ENCODE results near the gene JAGN1. TPM values are rescaled to one million over a fixed set of nuclear protein-coding genes. Genes with fewer than 3 reads are reported as not detected.
"Not testable (repeated sequence)": the region's sequence is repeated elsewhere in the genome, so short reads cannot be mapped to it uniquely, and the experiment has no call there.

Gene JAGN1
- total RNA-seq, 2 donors from 2014 or later = 31.8 to 42.8 TPM

DNA sequence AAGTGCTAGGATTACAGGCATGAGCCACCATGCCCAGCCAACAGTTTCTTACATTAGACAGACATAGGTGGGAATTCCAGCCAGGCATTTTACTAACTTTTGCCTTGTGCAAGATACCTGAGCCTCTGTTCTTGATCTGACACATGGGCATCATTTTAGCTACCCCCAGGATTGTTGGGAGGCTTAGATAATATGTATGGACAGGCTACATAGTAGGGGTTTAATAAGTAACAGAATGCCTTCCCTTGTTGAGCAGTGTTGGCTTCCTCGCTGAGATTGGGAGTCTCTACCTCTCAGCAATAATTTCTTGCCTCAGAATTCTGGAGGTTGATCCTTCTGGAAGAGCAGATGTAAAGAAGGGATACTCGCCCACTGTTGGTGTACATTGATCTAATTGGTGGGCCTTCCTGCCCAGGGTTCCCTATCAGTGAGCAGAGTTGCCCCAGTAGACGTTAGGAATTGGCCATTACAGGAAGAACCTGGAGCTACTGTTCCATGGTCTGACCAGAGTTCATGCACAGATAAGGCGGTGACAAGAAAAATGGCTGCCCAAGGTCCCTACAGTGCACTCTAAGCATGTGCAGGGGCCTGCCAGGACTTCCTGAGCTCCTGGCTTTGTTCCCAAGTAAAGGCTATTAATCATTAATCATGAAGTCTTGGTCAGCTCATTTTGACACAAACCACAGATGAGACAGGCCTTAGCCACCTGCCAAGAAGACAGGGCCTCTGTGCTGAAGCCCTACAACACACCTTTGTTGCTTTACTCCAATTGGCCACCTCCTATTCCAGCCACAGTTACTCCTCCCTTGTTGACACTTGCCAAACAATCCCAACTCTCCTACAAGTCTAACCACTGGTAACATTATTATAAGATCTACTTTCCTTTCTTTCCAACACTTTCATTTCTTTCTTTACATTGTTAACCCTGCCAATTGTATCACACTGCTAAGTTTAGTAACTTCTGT is 7.3 kb downstream of the JAGN1 start:
- DNase-seq (ENCODE audit: low spot score) (no peak), ATAC-seq (no peak)
- no peak overlapping the region for H3K4me3 Mint-ChIP-seq
- no peaks in the 10 kb centered on the region for H3K27me3 Mint-ChIP-seq
- H3K9me3 Mint-ChIP-seq = no peaks in the 10 kb centered on the region
- peak overlapping the region in 1 of 2 donors; percentile 45 for H3K27ac Mint-ChIP-seq
- peaks cover 31 to 34% of the 10 kb centered on the region in 2 donors for H3K4me1 Mint-ChIP-seq (ENCODE audit: low read depth in 2 of 2)
- peaks cover 18% of the 10 kb centered on the region for H3K36me3 Mint-ChIP-seq

DNA sequence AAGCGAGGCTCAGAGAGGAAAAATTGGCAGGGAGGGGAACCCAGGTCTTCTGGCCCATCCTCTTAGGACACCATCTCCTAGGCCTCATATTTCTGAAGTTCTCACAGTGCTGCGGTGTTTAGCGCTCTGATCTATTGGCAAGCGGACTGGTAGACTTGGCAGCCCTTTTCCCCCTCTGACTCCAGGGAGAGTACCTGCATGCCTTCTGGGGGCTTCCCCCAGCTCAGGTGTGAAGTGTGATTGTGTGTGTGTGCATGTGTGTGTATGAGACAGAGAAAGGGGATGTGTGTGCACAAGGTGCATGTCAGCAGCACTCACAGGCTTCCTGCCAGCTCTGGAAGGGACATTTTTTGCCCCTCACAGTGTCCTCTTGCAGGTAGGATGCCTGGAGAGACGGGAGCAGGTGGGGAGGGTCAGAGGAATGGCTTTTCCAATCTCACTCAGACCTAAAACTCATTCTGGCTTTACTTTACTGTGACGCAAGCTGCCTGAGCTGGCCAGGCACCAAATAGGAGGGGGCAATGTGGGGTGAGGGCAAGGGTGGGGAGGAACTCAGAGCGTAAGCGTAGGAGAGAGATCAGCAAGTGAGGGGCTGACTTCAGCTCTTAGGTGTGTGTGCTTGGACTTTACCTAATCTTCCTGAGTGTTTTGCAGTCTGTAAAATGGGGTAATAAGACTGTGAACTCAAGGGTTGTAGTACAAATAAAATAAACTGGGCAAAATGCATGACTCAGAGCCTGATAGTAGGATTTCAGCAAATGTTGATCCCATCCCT is 8.2 kb downstream of the JAGN1 start:
- Mint-ChIP-seq H3K27me3 (no peaks in the 10 kb centered on the region), H3K4me1 (ENCODE audit: low read depth in 2 of 2) (peaks cover 33% of the 10 kb centered on the region in 2 donors), H3K27ac (peak overlapping the region in 1 of 2 donors; percentile 26), H3K9me3 (no peaks in the 10 kb centered on the region), H3K4me3 (no peak overlapping the region), H3K36me3 (peaks cover 12% of the 10 kb centered on the region)
- DNase-seq (ENCODE audit: low spot score) = no peak
- no peak for ATAC-seq

DNA sequence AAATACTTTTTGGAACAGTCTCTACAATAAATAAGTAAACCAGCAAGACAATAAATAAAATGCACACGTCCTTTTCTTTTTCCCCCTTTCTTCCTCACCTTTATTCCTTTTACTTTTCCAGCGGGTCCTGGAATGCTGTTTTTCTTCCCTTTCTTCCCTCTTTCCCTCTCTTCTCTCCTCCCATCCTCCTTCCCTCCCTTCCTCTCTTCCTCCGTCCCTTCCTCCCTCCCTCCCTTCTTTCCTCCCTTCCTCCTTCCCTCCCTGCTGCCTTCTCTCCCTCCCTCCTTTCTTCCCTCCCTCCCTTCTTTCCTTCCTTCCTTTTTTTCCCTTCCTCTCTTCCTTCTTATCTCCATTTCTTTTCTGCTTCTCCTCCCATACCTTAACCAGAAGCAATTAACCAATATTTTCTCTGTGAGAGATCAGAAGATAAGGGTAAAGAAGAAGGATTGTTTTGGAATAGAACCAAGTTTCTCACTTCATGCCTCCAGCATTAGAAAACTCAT is 8.9 kb downstream of the JAGN1 start:
- H3K9me3 Mint-ChIP-seq = no peaks in the 10 kb centered on the region
- peaks cover 6% of the 10 kb centered on the region for H3K36me3 Mint-ChIP-seq
- no peaks in the 10 kb centered on the region for H3K27me3 Mint-ChIP-seq
- no peak overlapping the region for H3K27ac Mint-ChIP-seq
- DNase-seq (ENCODE audit: low spot score) (no peak), ATAC-seq (no peak)
- H3K4me3 Mint-ChIP-seq = no peak overlapping the region
- H3K4me1 Mint-ChIP-seq (ENCODE audit: low read depth in 2 of 2) = peaks cover 27 to 32% of the 10 kb centered on the region in 2 donors

DNA sequence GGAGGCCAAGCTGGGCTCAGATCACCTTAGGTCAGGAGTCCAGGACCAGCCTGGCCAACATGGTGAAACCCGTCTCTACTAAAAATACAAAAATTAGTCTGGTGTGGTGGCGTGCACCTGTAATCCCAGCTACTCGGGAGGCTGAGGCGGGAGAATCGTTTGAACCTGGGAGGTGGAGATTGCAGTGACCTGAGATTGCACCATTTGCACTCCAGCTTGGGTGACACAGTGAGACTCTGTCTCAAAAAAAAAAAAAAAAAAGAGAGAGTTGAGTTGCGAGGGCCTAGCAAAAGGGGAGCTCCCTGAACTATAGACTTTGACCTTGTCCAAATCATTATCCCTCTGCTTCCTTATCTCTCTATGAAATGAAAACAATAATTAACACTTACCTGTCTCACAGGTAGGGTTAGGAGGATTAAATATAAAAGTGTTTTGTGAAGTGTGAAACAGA is 10.6 kb downstream of the JAGN1 start:
- H3K27me3 Mint-ChIP-seq; H3K9me3 Mint-ChIP-seq; H3K4me3 Mint-ChIP-seq; ATAC-seq; DNase-seq (ENCODE audit: low spot score); H3K36me3 Mint-ChIP-seq: not testable (repeated sequence)
- Mint-ChIP-seq H3K27ac (peak overlapping the region in 1 of 2 donors; percentile 54), H3K4me1 (ENCODE audit: low read depth in 2 of 2) (peaks cover 20 to 23% of the 10 kb centered on the region in 2 donors)

DNA sequence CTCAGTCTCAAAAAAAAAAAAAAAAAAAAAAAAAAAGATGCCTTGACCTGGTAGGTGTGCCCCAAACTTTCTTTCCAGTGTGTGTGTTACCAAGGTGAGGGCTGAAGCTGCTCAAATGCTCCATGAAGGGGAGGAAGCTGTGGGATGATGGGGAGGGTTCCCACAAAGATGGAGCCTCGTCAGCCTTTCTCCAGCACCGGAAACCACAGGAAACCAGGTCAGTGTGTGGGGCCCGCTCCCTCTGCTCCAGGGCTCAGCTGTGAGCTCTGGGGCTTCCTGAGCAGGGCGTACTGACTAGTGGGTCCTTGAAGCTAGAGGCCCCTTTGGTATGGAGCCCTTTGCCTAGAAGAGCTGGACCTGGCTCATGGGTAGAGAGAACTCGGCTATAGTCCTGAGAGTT is 11.6 kb downstream of the JAGN1 start:
- ATAC-seq = peak; percentile 59 to 61
- peaks cover 20 to 22% of the 10 kb centered on the region in 2 donors for H3K4me1 Mint-ChIP-seq (ENCODE audit: low read depth in 2 of 2)
- H3K27ac Mint-ChIP-seq = peak overlapping the region in 1 of 2 donors; percentile 54
- no peaks in the 10 kb centered on the region for H3K9me3 Mint-ChIP-seq
- H3K4me3 Mint-ChIP-seq = peak overlapping the region; percentile 25
- no peaks in the 10 kb centered on the region for H3K36me3 Mint-ChIP-seq
- DNase-seq (ENCODE audit: low spot score) = no peak
- no peaks in the 10 kb centered on the region for H3K27me3 Mint-ChIP-seq

DNA sequence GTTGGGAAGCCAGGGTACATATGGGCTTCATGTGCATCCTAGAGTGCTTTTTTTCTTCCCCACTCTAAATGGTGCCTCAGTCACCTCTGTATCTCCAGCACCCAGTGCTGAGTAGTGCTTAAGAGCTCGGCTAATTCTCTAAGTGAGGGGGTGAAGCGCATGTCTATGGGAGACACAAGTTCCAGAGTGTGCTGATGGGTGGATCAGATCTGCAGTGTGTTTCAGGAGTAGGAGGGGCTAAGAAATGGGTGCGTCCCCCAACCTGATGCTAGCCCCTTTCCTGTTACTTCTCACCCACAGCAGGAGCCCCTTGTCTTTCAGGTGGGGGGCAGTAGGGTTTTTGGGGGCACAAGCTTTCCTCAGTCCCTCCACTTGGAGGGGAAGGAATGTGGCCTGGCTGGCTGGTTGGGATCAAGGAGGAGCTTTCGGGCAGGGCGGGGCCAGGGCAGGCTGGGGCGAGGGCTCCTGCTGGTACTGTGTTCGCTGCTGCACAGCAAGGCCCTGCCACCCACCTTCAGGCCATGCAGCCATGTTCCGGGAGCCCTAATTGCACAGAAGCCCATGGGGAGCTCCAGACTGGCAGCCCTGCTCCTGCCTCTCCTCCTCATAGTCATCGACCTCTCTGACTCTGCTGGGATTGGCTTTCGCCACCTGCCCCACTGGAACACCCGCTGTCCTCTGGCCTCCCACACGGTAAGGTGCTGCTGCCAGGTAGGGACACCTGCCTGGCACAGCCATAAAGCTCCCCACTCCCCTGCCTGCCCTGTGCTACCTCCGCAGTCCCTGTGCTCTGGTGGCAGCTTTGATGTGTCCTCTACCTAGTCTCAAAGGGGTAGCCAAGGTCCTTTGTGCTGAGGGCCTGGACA is 12.2 kb downstream of the JAGN1 start, which contains the start of gene IL17RE:
Gene IL17RE (plus strand): TSS at position 477 of the 866 bp plus-strand sequence. CDS start 85 bp downstream, at position 562.
- no peak for DNase-seq (ENCODE audit: low spot score)
- no peaks in the 10 kb centered on the region for H3K27me3 Mint-ChIP-seq
- H3K4me1 Mint-ChIP-seq (ENCODE audit: low read depth in 2 of 2) = peaks cover 20 to 22% of the 10 kb centered on the region in 2 donors
- no peaks in the 10 kb centered on the region for H3K9me3 Mint-ChIP-seq
- H3K27ac Mint-ChIP-seq = peak within 1 kb of the TSS in 1 of 2 donors; percentile 64
- peak; percentile 32 to 52 for ATAC-seq
- H3K4me3 Mint-ChIP-seq = peak within 1 kb of the TSS; percentile 39
- H3K36me3 Mint-ChIP-seq = no peaks in the 10 kb centered on the region

DNA sequence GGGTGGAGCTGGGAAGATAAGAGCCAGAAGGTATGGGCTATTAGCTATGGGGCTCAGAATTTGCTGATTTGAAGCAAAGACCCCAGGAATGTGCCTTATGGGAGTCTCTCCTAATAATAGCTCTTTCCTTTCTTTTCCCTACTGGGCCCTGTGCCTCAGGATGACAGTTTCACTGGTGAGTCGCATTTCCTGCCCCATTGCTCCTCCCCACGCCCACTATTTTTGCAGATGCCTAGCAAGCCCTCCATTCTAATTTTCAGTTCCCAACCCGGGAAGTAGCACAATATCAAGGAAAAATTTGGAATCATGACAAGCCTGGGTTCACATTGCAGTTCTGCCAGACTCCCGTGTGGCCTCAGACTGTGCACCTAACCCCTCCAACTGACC is 12.8 kb downstream of the JAGN1 start:
- ATAC-seq (peak in 1 of 2 donors; percentile 36), DNase-seq (ENCODE audit: low spot score) (no peak)
- peak overlapping the region in 1 of 2 donors; percentile 64 for H3K27ac Mint-ChIP-seq
- H3K9me3 Mint-ChIP-seq = no peaks in the 10 kb centered on the region
- H3K4me3 Mint-ChIP-seq = peak overlapping the region; percentile 39
- no peaks in the 10 kb centered on the region for H3K27me3 Mint-ChIP-seq
- no peaks in the 10 kb centered on the region for H3K36me3 Mint-ChIP-seq
- peaks cover 17 to 19% of the 10 kb centered on the region in 2 donors for H3K4me1 Mint-ChIP-seq (ENCODE audit: low read depth in 2 of 2)

DNA sequence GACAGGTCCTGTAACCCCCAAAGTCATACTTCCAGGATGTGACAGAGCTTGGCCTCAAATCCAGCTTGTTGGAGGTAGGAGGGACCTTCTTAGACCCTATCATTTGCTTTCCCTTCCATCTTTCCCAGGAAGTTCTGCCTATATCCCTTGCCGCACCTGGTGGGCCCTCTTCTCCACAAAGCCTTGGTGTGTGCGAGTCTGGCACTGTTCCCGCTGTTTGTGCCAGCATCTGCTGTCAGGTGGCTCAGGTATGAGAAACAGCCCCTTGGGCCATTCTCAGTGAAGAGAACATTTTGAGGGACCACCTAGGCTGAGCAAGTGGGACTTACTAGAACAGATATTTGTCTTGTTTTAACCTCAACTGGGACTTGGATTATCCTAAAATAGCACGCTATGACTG is 13.5 kb downstream of the JAGN1 start:
- H3K4me3 Mint-ChIP-seq = no peak overlapping the region
- no peaks in the 10 kb centered on the region for H3K36me3 Mint-ChIP-seq
- peak overlapping the region in 1 of 2 donors; percentile 64 for H3K27ac Mint-ChIP-seq

DNA sequence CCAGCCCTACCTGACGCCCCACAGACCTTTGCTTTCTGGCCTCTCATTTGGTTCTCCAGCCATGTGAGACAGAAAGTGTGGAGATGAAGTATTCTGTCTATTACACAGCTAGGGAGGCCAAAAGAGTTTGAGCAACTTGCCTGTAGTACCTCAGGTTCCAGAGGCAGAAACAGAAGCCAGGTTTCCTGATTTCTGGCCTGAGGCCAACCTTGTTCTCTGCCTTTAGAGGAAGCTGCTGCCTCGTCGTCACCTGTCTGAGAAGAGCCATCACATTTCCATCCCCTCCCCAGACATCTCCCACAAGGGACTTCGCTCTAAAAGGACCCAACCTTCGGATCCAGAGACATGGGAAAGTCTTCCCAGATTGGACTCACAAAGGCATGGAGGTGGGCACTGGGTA is 16.1 kb downstream of the JAGN1 start:
- H3K4me3 Mint-ChIP-seq = no peak overlapping the region

More for the DNA sequence above, 13.5 kb downstream of the JAGN1 start:
- DNase-seq (ENCODE audit: low spot score) (no peak), ATAC-seq (no peak)
- Mint-ChIP-seq H3K27me3 (no peaks in the 10 kb centered on the region), H3K4me1 (ENCODE audit: low read depth in 2 of 2) (peaks cover 14 to 16% of the 10 kb centered on the region in 2 donors), H3K9me3 (no peaks in the 10 kb centered on the region)

DNA sequence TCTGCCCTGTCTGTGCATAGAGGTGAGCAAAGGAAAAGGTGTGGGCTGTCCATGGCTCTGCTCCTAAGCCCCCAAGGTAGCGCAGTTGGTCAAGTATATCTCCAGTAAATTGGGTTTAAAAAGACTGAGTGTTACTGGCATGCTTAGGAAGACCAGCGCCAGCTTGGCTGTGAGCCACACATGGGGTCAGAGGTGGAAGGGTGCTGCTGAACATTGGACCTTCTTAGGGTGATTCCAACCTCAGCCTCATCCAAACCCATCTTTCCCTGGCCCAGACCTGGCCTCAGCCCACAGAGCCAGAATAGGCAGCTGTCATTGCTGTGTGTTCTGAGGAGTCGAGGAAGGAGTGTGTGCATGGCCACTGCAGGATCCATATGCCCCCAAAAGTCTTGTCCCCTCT is 17.9 kb downstream of the JAGN1 start:
- Mint-ChIP-seq H3K4me3 (no peak overlapping the region), H3K36me3 (no peaks in the 10 kb centered on the region), H3K27ac (peak overlapping the region in 1 of 2 donors; percentile 23), H3K27me3 (peaks cover 0 to 3% of the 10 kb centered on the region in 2 donors), H3K4me1 (ENCODE audit: low read depth in 2 of 2) (peaks cover 17 to 24% of the 10 kb centered on the region in 2 donors), H3K9me3 (no peaks in the 10 kb centered on the region)
- ATAC-seq (no peak), DNase-seq (ENCODE audit: low spot score) (no peak)

More for the DNA sequence above, 16.1 kb downstream of the JAGN1 start:
- Mint-ChIP-seq H3K36me3 (no peaks in the 10 kb centered on the region), H3K9me3 (no peaks in the 10 kb centered on the region), H3K27me3 (no peaks in the 10 kb centered on the region), H3K4me1 (ENCODE audit: low read depth in 2 of 2) (peaks cover 20 to 23% of the 10 kb centered on the region in 2 donors), H3K27ac (no peak overlapping the region)
- DNase-seq (ENCODE audit: low spot score) (no peak), ATAC-seq (no peak)

DNA sequence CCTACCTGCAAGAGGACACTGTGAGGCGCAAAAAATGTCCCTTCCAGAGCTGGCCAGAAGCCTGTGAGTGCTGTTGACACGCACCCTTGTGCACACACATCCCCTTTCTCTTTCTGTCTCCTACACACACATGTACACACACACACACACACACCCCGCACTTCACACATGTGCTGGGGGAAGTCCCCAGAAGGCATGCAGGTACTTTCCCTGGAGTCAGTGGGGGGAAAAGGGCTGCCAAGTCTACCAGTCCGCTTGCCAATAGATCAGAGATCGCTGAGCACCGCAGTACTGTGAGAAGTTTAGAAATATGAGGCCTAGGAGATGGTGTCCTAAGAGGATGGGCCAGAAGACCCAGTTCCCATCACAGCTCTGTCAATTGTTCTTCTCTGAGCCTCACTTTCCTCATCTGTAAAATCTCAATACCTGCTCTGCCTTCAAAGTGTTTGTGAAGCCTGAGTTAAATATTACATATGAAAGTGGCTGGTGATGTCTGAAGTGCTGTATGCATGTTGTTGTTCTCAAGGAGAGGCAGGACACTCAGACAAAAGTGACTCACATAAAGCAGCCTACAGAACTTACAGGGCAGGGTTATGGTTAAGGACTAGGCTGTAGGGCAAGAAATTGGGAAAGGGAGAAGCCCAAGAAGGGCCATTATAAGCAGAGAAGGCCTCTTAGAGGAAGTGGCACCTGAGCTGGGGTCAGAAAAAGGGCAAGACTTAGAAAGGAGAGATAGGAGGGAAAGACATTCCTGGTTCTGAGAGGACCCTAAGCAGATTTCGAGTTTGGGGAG is 19.0 kb downstream of the JAGN1 start:
- Mint-ChIP-seq H3K27me3 (peaks cover 0 to 3% of the 10 kb centered on the region in 2 donors), H3K27ac (peak overlapping the region in 1 of 2 donors; percentile 1), H3K4me1 (ENCODE audit: low read depth in 2 of 2) (peaks cover 11 to 20% of the 10 kb centered on the region in 2 donors), H3K9me3 (no peaks in the 10 kb centered on the region), H3K36me3 (no peaks in the 10 kb centered on the region), H3K4me3 (no peak overlapping the region)
- DNase-seq (ENCODE audit: low spot score) = no peak
- ATAC-seq = peak in 1 of 2 donors; percentile 39

DNA sequence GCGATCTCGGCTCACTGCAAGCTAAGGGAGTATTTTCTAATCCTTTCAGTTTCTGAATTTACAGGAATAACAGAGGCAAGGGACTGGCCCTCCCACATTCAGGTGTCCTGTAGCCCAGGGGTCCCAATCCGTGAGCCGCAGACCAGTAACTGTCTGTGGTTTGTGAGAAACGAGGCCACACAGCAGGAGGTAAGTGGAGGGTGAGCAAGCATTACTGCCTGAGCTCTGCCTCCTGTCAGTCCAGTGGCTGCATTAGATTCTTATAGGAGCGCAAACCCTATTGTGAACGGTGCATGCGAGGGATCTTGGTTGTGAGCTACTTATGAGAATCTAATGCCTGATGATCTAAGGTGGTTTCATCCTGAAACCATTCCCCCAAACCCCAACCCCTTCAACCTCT is 21.5 kb downstream of the JAGN1 start:
- H3K4me3 Mint-ChIP-seq = peak overlapping the region; percentile 24
- ATAC-seq (no peak), DNase-seq (ENCODE audit: low spot score) (no peak)
- peak overlapping the region in 1 of 2 donors; percentile 39 for H3K27ac Mint-ChIP-seq
- no peaks in the 10 kb centered on the region for H3K9me3 Mint-ChIP-seq
- peaks cover 15 to 20% of the 10 kb centered on the region in 2 donors for H3K4me1 Mint-ChIP-seq (ENCODE audit: low read depth in 2 of 2)
- H3K27me3 Mint-ChIP-seq = peaks cover 0 to 3% of the 10 kb centered on the region in 2 donors
- H3K36me3 Mint-ChIP-seq = no peaks in the 10 kb centered on the region

All from natural killer cell treated with Interleukin-12 subunit alpha and Interleukin-12 subunit beta and Interleukin-15 and Interleukin-18, amount 100 ng/mL, for 72 hours (primary cell).